ENCODE data around the gene POC1B. TPM values are rescaled to one million over a fixed set of nuclear protein-coding genes. Genes with fewer than 3 reads are reported as not detected.

POC1B gene
- total RNA-seq, 2 donors from 2014 or later, result 10.9 to 32.6 TPM

DNA sequence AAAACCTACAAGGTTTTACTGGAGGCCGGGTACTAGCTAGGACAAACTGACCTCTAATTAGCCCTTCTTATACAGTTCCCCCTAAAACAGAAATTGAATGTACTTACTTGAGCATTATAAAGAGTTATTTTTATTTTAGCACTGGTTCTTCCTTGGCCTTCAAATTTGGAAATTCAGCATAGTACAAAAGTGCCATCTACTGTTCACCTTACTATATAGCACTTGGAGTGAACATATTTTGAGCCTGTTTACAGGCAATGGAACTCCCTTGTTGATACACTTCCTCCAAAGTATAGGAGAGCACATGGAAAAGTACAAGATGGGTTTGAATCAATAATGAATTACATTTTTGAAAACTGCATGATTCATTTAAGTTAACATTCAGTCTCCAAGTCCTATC, 3.9 kb upstream of the POC1B start:
- Histone ChIP-seq H3K36me3 (replicated peaks in 1 of 2; ENCODE audit: insufficient read depth in 1 of 2, low read depth in 2 of 2) (no peaks in the 10 kb centered on the region), H3K4me3 (no peak overlapping the region), H3K4me1 (peaks cover 9% of the 10 kb centered on the region), H3K27ac (no peak overlapping the region), H3K27me3 (no peaks in the 10 kb centered on the region), H3K9me3 (no peaks in the 10 kb centered on the region)
- DNase-seq (no peak), ATAC-seq (peak; percentile 30)
- intact Hi-C loops (cut with DNase I), result loop anchor here (10.0 kb wide), 1 partner anchor 505 kb away; no protein-coding TSS in a partner anchor
- WGBS, 2 donors, result 18 to 32% methylated on average over 1 of the region's 1 CpG
- no peak for TF ChIP-seq POLR2A (IDR thresholded peaks at IDR 0.05)
- TF ChIP-seq, protein P1, sequence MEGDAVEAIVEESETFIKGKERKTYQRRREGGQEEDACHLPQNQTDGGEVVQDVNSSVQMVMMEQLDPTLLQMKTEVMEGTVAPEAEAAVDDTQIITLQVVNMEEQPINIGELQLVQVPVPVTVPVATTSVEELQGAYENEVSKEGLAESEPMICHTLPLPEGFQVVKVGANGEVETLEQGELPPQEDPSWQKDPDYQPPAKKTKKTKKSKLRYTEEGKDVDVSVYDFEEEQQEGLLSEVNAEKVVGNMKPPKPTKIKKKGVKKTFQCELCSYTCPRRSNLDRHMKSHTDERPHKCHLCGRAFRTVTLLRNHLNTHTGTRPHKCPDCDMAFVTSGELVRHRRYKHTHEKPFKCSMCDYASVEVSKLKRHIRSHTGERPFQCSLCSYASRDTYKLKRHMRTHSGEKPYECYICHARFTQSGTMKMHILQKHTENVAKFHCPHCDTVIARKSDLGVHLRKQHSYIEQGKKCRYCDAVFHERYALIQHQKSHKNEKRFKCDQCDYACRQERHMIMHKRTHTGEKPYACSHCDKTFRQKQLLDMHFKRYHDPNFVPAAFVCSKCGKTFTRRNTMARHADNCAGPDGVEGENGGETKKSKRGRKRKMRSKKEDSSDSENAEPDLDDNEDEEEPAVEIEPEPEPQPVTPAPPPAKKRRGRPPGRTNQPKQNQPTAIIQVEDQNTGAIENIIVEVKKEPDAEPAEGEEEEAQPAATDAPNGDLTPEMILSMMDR (IDR thresholded peaks at IDR 0.05), result peak; percentile 51 to 85 (median 73)

DNA sequence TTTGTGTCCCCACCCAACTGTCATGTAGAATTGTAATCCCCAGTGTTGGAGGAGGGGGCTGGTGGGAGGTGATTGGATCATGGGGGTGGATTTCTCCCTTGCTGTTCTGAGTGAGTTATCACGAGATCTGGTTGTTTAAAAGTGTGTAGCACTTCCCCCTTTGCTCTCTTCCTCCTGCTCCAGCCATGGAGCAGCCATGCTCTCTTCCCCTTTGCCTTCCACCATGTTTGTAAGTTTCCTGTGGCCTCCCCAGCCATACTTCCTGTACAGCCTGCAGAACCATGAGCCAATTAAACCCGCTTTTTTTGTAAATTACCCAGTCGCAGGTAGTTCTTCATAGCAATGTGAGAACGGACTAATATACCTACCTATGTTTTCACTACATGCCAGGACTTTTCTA, 2.6 kb upstream of the POC1B start:
- no peak overlapping the region for H3K4me3 ChIP-seq
- intact Hi-C loops (cut with DNase I), result loop anchor here (10.0 kb wide), 1 partner anchor 504 kb away; no protein-coding TSS in a partner anchor
- ATAC-seq (no peak), DNase-seq (no peak)
- WGBS, 2 donors, result 65 to 79% methylated on average over 4 of the region's 4 CpGs
- H3K27me3 ChIP-seq, result no peaks in the 10 kb centered on the region
- H3K4me1 ChIP-seq, result peaks cover 15% of the 10 kb centered on the region
- no peaks in the 10 kb centered on the region for H3K9me3 ChIP-seq
- TF ChIP-seq POLR2A (IDR thresholded peaks at IDR 0.05), result no peak
- TF ChIP-seq, protein P1 (IDR thresholded peaks at IDR 0.05), result no peak
- H3K27ac ChIP-seq, result no peak overlapping the region
- H3K36me3 ChIP-seq (replicated peaks in 1 of 2; ENCODE audit: insufficient read depth in 1 of 2, low read depth in 2 of 2), result no peaks in the 10 kb centered on the region

DNA sequence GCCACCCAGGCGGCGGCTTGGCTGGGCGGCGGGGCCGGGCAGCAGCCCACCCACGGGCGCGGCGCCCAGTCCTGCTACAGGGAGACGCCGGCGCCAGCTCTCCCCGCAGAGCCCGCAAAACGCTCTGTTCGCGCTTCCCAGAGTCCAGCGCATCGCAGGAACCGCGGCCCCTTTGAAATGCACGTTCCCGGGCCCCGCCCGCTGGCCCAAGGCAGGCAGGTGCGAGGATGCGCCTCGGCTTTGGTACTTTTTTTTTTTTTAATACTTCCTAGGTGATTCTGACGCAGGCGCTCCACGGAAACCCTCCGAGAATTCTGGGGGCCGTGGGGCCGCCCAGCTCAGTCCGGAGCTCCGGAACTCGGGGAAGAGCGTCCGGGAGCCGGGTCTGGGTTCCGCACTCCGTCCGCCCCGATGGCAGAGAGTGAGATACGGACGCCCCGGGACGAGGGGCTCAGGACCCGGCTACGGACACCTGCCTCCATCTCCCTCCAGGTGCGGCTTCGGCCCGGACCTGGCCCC, 483 bp downstream of the POC1B start:
- intact Hi-C loops (cut with DNase I), result loop anchor here (10.0 kb wide), 1 partner anchor 501 kb away; no protein-coding TSS in a partner anchor
- peaks cover 37% of the 10 kb centered on the region for H3K4me1 ChIP-seq

DNA sequence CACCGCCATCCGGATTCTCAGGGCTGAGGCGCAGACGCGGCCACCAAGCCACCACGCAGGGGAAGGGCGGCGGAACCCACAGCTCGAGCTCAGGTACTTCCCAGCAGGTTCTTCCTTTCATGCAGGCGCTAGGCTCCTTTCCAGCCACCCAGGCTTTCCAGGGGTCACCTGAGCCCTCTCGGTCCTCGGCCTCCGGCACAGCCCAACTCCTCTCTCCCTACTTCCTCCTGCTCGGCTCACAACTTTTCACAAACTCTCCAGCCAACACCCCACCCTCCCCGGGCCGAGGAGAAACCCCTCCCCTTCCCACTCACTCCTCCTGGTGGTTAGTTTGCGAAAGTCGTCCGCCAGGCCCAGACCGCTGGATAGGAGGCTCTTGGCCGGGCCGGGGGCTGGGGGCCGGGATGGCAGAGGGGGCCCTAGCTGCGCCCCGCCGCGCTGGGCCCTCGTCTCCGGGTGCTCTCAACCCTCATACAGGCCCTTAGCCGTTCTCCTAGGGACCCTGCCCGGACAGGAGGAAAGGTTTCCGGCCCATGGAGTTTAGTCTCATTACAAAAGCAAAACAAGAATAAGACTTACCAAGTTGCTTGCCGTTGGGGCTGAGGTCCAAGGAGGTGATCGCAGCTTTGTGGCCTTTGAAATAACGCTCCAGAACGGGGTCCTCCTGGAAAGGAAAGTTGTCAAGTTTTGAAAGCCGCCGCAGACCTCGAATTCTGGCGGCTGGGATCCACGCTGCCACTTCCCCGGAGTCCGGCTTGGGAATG, 1.1 kb downstream of the POC1B start, which contains the start of gene GALNT4:
Gene GALNT4 (minus strand): TSS at position 256 of the 764 bp plus-strand sequence. CDS start 247 bp downstream, at position 9.
- DNase-seq, result peak; percentile 87 to 90 (median 89)
- Histone ChIP-seq H3K4me1 (peaks cover 37% of the 10 kb centered on the region), H3K27me3 (no peaks in the 10 kb centered on the region), H3K4me3 (peak within 1 kb of the TSS; percentile 80 to 99), H3K27ac (peak within 1 kb of the TSS; percentile 47 to 94 (median 88)), H3K36me3 (replicated peaks in 1 of 2; ENCODE audit: insufficient read depth in 1 of 2, low read depth in 2 of 2) (no peaks in the 10 kb centered on the region), H3K9me3 (no peaks in the 10 kb centered on the region)
- TF ChIP-seq, protein P1 (IDR thresholded peaks at IDR 0.05), result peak; percentile 61 to 83 (median 69)
- peak; percentile 42 to 86 (median 82) for TF ChIP-seq POLR2A (IDR thresholded peaks at IDR 0.05)
- ATAC-seq, result peak; percentile 90
- 0% methylated on average over 19 to 43 of the region's 43 CpGs for WGBS, 2 donors
- intact Hi-C loops (cut with DNase I), result loop anchor here (5.0 to 10.0 kb wide), 2 partner anchors 52 to 500 kb away; no protein-coding TSS in a partner anchor

More for the DNA sequence above, 483 bp downstream of the POC1B start:
- ATAC-seq (peak; percentile 30), DNase-seq (peak; percentile 37 to 57 (median 45))
- Histone ChIP-seq H3K9me3 (no peaks in the 10 kb centered on the region), H3K27ac (peak overlapping the region; percentile 47 to 94 (median 88)), H3K36me3 (replicated peaks in 1 of 2; ENCODE audit: insufficient read depth in 1 of 2, low read depth in 2 of 2) (no peaks in the 10 kb centered on the region), H3K27me3 (no peaks in the 10 kb centered on the region), H3K4me3 (peak overlapping the region; percentile 80 to 99)
- TF ChIP-seq POLR2A (IDR thresholded peaks at IDR 0.05), result no peak
- TF ChIP-seq, protein P1 (IDR thresholded peaks at IDR 0.05), result no peak
- 0 to 1% methylated on average over 33 to 50 of the region's 53 CpGs for WGBS, 2 donors

Data from body of pancreas (tissue), 4 donors.